MM.1S (cell line): ENCODE results near the gene ANTXRL.

Experiments
- DNase-seq: peaks from one replicate; pipeline ENCODE4 v3.0.0-alpha.2; 2015
- H2AFZ ChIP-seq: fragments of 300-600 bp; sonication (generic); 2 replicates; pipeline ENCODE4 v1.6.0; 2016; ENCODE audit warnings: antibody characterized with exemption, low read length
- H3F3A ChIP-seq: fragments of 300-600 bp; sonication (generic); 2 replicates; pipeline ENCODE4 v1.6.1; 2016; ENCODE audit warnings: mild to moderate bottlenecking, antibody characterized with exemption, low read length, moderate library complexity, mixed read lengths; ENCODE audit not compliant: insufficient read depth
- H3K27ac ChIP-seq: fragments of 300-600 bp; sonication (generic); 2 replicates; pipeline ENCODE4 v1.5.1; 2016; ENCODE audit warnings: mild to moderate bottlenecking, low read length
- H3K27me3 ChIP-seq: fragments of 300-600 bp; sonication (generic); replicated peaks from 2 replicates; pipeline ENCODE4 v1.6.0; 2016; ENCODE audit warnings: low read length; ENCODE audit not compliant: insufficient read depth
- H3K36me3 ChIP-seq: fragments of 300-600 bp; sonication (generic); replicated peaks from 2 replicates; pipeline ENCODE4 v1.6.1; 2016; ENCODE audit warnings: mild to moderate bottlenecking, low read length, mixed read lengths; ENCODE audit not compliant: insufficient read depth
- H3K4me1 ChIP-seq: fragments of 300-600 bp; sonication (generic); 2 replicates; pipeline ENCODE4 v1.6.1; 2016; ENCODE audit warnings: low read length, mixed read lengths
- H3K4me2 ChIP-seq: fragments of 300-600 bp; sonication (generic); 2 replicates; pipeline ENCODE4 v1.6.0; 2016; ENCODE audit warnings: low read depth, low read length
- H3K4me3 ChIP-seq: fragments of 300-600 bp; sonication (generic); 2 replicates; pipeline ENCODE4 v1.5.1; 2016; ENCODE audit warnings: low read length, mixed read lengths
- H3K79me2 ChIP-seq: fragments of 300-600 bp; sonication (generic); 2 replicates; pipeline ENCODE4 v1.6.1; 2016; ENCODE audit warnings: mixed run types, low read length, mixed read lengths
- H3K9ac ChIP-seq: fragments of 300-600 bp; sonication (generic); 2 replicates; pipeline ENCODE4 v1.6.1; 2016; ENCODE audit warnings: low read length, mixed read lengths
- H3K9me2 ChIP-seq: fragments of 300-600 bp; sonication (generic); replicated peaks from 2 replicates; pipeline ENCODE4 v1.6.1; 2016; ENCODE audit warnings: mild to moderate bottlenecking, low read length, mixed read lengths; ENCODE audit not compliant: insufficient read depth
- H3K9me3 ChIP-seq: fragments of 300-600 bp; sonication (generic); replicated peaks from 2 replicates; pipeline ENCODE4 v1.6.1; 2016; ENCODE audit warnings: mild to moderate bottlenecking, low read length, mixed read lengths; ENCODE audit not compliant: insufficient read depth
- H4K20me1 ChIP-seq: fragments of 300-600 bp; sonication (generic); 2 replicates; pipeline ENCODE4 v1.6.1; 2016; ENCODE audit warnings: mild to moderate bottlenecking, low read length, moderate library complexity, mixed read lengths; ENCODE audit not compliant: insufficient read depth
- EZH2 ChIP-seq: fragments of 300-600 bp; sonication (generic); optimal IDR thresholded peaks from 2 replicates; pipeline ENCODE3; 2017; ENCODE audit warnings: low read depth, mild to moderate bottlenecking, antibody characterized with exemption, low read length, mixed read lengths
- EZH2phosphoT487 ChIP-seq: fragments of 300-600 bp; sonication (generic); IDR thresholded peaks from 2 replicates; pipeline ENCODE4 v1.6.1; 2018; ENCODE audit warnings: antibody characterized with exemption, low read length
- TF ChIP-seq, protein P1 (sequence below): fragments of 300-600 bp; sonication (generic); IDR thresholded peaks from 2 replicates; pipeline ENCODE4 v1.5.1; 2016; ENCODE audit warnings: antibody characterized with exemption, low read length, mixed read lengths

The ANTXRL gene

GRCh38 chr10:46282842-46283574 lies 3.8 kb upstream of the ANTXRL start:
- peak; percentile 74 for DNase-seq
- H4K20me1 ChIP-seq = no peaks in the 10 kb centered on the region
- H3K9me3 ChIP-seq = no peaks in the 10 kb centered on the region
- H3F3A ChIP-seq = no peaks in the 10 kb centered on the region
- no peaks in the 10 kb centered on the region for H3K4me1 ChIP-seq
- no peaks in the 10 kb centered on the region for H3K79me2 ChIP-seq
- H3K9ac ChIP-seq = no peak overlapping the region
- H3K27ac ChIP-seq = no peak overlapping the region
- no peak for TF ChIP-seq EZH2
- TF ChIP-seq, protein P1, sequence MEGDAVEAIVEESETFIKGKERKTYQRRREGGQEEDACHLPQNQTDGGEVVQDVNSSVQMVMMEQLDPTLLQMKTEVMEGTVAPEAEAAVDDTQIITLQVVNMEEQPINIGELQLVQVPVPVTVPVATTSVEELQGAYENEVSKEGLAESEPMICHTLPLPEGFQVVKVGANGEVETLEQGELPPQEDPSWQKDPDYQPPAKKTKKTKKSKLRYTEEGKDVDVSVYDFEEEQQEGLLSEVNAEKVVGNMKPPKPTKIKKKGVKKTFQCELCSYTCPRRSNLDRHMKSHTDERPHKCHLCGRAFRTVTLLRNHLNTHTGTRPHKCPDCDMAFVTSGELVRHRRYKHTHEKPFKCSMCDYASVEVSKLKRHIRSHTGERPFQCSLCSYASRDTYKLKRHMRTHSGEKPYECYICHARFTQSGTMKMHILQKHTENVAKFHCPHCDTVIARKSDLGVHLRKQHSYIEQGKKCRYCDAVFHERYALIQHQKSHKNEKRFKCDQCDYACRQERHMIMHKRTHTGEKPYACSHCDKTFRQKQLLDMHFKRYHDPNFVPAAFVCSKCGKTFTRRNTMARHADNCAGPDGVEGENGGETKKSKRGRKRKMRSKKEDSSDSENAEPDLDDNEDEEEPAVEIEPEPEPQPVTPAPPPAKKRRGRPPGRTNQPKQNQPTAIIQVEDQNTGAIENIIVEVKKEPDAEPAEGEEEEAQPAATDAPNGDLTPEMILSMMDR = no peak
- TF ChIP-seq EZH2phosphoT487 = no peak
- peak overlapping the region; percentile 43 for H3K4me3 ChIP-seq
- H2AFZ ChIP-seq = no peak overlapping the region
- H3K27me3 ChIP-seq = peaks cover 15% of the 10 kb centered on the region; the same call in 1 of the 2 replicates
- no peaks in the 10 kb centered on the region for H3K9me2 ChIP-seq
- H3K4me2 ChIP-seq = peak overlapping the region; percentile 35; the same call in 1 of the 2 replicates
- H3K36me3 ChIP-seq = no peaks in the 10 kb centered on the region

DNA sequence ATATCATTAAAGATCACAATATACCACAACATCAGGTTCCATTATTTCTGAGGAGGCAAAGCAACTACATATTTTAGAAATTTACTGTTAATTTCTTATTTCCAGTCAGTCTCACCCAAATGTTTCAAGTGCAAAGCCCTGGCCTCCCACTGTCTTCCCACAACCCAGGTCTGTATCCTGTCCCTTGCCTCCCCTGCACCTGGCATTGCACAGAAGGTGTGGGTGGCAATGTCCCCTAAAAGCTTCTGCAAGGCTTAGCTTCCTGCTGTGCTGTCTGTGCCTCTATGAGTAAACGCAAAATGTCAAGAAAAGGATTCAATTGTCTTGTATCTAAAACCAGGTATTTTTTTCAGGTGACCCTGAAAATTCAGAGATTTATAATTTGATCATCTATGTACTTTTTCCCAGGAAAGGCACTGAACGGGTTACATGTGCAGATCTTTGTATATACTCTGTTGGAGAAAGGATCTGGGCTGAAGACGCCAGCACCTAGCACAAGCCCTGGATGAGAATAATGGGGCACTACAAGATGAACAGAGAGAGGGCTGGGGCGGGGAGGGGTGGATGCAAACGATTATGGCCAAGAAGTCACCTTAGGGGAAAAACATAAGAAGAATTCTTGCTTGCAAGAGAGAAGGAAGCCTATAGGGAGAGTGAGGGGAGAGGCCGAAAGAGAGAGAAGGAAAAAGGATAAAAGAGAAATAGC lies 3.1 kb upstream of the ANTXRL start:
- Histone ChIP-seq H3K36me3 (no peaks in the 10 kb centered on the region), H3K4me3 (peak overlapping the region; percentile 71), H3F3A (no peaks in the 10 kb centered on the region), H3K9ac (peak overlapping the region; percentile 61; the same call in 1 of the 2 replicates), H3K9me3 (no peaks in the 10 kb centered on the region), H2AFZ (peak overlapping the region; percentile 77), H3K9me2 (no peaks in the 10 kb centered on the region), H3K27ac (no peak overlapping the region), H3K4me2 (peak overlapping the region; percentile 98), H3K4me1 (no peaks in the 10 kb centered on the region), H4K20me1 (no peaks in the 10 kb centered on the region), H3K27me3 (peaks cover 15% of the 10 kb centered on the region; the same call in 1 of the 2 replicates), H3K79me2 (no peaks in the 10 kb centered on the region)
- DNase-seq = no peak
- TF ChIP-seq EZH2 = no peak
- TF ChIP-seq, protein P1 = no peak
- TF ChIP-seq EZH2phosphoT487 = no peak

DNA sequence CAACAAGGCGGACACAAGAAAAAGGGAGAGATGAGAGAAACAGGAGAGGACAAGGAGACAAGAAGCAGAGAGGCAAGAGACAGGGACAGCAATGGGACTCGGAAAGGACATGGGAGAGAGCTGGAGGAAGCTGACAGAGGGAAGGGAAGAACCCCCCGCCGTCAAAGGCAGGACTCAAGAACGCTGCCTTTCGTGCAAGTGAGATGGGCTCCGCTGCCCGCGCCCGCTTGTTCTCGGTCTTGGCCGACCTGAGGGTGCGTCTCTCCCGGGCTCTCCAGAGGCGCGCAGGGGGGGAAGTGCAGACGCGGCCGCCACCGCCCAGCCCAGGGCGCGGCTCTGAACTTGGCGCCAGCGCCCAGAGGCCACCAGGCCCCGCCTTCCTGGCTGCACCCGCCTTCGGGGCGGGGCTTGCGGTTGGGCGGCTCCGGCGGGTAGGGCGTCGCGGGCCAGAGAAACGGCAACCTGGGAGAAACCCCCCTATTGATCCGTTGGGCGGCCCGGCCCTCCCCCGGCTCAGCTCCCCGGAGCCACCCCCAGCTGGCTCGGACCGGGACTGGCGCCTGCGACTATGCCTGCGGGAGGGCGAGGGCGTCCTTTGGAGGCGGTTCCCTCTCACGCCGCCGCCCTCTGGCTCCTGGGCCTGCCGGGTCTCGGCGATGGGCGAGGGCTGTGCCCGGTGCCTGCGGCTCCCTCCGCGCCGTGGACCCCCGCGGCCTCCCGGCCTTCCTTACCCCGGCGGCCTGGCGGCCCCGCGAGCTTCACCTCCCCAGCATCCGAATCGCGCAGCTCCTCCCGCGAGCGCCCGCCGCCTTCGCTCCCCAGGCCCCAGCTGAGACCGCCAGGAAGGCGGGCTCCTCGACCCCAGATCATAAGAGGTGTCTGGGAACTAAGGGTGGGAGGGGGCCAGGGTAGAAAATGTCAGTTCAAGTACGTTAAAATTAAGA lies 2.2 kb upstream of the ANTXRL start:
- Histone ChIP-seq H3K79me2 (no peaks in the 10 kb centered on the region), H3K27me3 (peaks cover 15% of the 10 kb centered on the region; the same call in 1 of the 2 replicates), H3K9ac (peak overlapping the region; percentile 61; the same call in 1 of the 2 replicates), H3K9me2 (no peaks in the 10 kb centered on the region), H3K4me3 (peak overlapping the region; percentile 71), H3K9me3 (no peaks in the 10 kb centered on the region), H2AFZ (peak overlapping the region; percentile 77), H3K4me2 (peak overlapping the region; percentile 98), H3K4me1 (no peaks in the 10 kb centered on the region), H3F3A (no peaks in the 10 kb centered on the region), H4K20me1 (no peaks in the 10 kb centered on the region), H3K36me3 (no peaks in the 10 kb centered on the region), H3K27ac (no peak overlapping the region)
- peak; percentile 84 for DNase-seq
- TF ChIP-seq, protein P1 = no peak
- TF ChIP-seq EZH2 (no peak), EZH2phosphoT487 (no peak)
